ENCODE measurements around the gene RSAD1.

DNA sequence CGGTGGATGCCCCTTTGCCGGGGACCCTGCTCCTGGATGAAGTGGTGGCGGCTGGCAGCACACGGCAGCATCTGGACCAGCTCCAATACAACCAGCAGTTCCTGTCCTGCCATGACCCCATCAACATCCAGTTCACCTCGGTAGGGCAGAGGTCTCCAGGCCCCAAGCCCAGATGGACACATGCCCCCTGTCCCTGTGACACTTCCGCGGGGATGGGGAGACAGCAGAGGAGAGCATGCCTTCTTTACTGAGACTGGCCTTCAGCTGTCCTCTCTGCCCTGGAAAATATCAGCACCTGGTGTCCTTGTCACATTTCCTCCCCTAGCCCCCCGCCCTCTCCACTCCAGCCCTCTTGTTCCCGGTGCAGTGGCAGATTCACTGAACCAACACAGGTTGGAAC is 16.2 kb upstream of the RSAD1 start:
- TF ChIP-seq CTBP1 (IDR thresholded peaks at IDR 0.05; ENCODE audit: borderline replicate concordance) = no peak
- TF ChIP-seq TARDBP (IDR thresholded peaks at IDR 0.05) = no peak
- no peak for TF ChIP-seq SP1 (IDR thresholded peaks at IDR 0.05)
- TF ChIP-seq FOXA1 (IDR thresholded peaks at IDR 0.05) = no peak
- no peak for TF ChIP-seq ARNT (IDR thresholded peaks at IDR 0.05)
- no peak for TF ChIP-seq SUZ12 (IDR thresholded peaks at IDR 0.05)
- TF ChIP-seq FOXK2 (IDR thresholded peaks at IDR 0.05) = no peak
- TF ChIP-seq LEF1 (IDR thresholded peaks at IDR 0.05; ENCODE audit: borderline replicate concordance) = no peak
- TF ChIP-seq FOXM1 (IDR thresholded peaks at IDR 0.05; ENCODE audit: borderline replicate concordance) = no peak
- TF ChIP-seq NFRKB (IDR thresholded peaks at IDR 0.05) = no peak
- no peak for TF ChIP-seq PKNOX1 (IDR thresholded peaks at IDR 0.05)
- TF ChIP-seq BHLHE40 (IDR thresholded peaks at IDR 0.05; ENCODE audit: borderline replicate concordance) = no peak
